Middle frontal gyrus (tissue), 1 donor: ENCODE results near the gene ARL6IP1.
A peak's percentile ranks its signal among the peaks of the same experiment; 100 is the strongest.

Source experiments
- DNase-seq: peaks from one replicate; pipeline ENCODE4 v3.0.0-alpha.2; 2015; ENCODE audit warnings: low spot score; ENCODE audit errors: extremely low spot score

The ARL6IP1 gene

GRCh38 chr16:18801145-18801972, at the start of gene ARL6IP1:
Gene ARL6IP1, minus strand, starts transcription at chr16:18801549. Its CDS starts 83 bp downstream, at chr16:18801466.
- peak; percentile 99 for DNase-seq

DNA sequence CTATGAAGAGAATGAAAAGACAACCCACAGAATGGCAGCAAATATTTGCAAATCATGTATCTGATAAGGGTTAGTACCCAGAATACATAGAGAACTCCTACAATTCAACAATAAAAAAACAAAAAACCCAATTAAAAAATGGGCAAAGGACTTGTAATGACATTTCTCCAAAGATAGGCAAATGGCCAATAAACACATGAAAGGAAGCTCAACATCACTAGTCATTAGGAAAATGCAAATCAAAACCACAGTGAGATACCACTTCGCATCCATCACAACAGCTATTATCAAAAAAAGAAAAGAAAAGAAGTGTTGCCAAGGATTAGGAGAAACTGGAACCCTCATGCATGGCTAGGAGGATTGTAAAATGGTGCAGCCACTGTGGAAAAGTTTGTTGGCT, 45.1 kb upstream of the ARL6IP1 start:
- DNase-seq = no peak

- DNase-seq = no peak
Observed at GRCh38 chr16:18842565-18842964, 41.2 kb upstream of the ARL6IP1 start.

- DNase-seq = no peak
Observed at GRCh38 chr16:18841833-18842525, 40.6 kb upstream of the ARL6IP1 start.

- DNase-seq = no peak
Observed at GRCh38 chr16:18839555-18839954, 38.2 kb upstream of the ARL6IP1 start.

DNA sequence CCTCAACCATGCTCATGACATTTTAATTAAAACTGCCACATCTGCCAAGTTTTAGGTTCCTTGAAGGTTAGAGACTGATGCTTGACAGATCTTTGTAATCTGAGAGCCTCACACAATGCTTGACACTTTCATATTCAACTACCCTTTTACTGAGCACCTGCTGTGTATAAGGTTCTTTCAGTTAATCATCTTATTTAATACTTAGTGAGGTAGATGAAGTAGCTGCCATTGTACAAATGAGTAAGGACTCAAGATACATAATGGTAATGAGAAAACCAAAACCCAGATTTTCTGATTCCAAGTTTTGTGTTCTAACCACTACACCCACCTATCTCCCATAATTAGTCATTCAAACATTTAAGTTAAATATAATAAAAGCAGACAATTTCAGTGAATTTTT, 35.4 kb upstream of the ARL6IP1 start:
- no peak for DNase-seq

- DNase-seq = no peak
Observed at GRCh38 chr16:18834864-18835263, 33.5 kb upstream of the ARL6IP1 start.

DNA sequence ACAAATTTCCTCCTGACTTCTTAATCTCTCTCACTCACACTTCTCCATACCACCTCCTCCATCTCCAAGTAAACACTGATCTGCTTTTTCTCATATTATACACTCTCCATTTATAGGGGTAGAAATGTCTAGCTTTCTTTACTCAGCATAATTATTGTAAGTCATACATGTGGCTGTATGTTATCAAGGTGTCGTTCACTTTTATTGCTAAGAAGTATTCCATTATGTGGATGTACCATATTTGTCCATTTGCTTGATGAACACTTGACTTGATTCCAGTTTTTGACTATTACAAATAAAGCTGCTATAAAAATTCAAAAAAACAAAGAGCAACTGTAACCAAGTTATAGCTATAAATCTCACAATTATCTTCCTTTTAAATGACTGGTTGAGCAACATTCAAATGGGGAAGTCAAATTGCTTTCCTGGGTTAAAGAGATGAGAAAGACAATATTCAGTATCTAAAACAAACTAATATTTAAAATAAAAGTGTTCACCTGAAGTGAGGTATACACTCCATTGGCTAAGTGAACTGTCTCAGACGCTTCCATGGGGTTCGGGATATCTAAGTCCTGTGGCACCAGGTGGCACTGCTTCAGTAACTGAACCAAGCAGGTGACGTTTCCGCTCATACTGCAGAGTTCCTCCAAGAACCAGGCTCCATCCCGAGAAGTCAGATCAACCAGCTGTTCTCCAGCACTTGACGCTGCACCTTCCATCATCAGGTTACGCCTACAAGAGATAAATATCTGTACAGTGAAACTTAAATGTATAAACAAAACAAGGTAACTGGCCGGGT, 32.6 kb upstream of the ARL6IP1 start:
- DNase-seq = no peak

DNA sequence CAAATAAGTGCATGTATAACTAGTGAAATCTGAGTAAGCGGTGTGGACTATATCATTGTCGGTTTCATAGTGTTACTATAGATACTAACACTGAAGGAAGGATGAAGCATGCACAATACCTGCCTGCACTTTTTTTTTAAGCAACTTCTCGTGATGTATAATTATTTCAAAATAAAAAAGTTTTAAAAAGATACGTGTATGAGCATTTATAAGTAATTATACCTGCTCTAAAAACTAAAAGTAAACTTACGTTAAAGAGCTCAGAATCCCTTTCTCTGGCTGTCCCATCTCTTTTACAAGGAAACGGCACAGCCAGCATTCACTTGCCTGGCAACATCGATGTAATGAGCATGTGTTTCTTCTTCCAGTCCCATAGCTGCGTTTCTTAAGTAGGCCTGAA, 31.3 kb upstream of the ARL6IP1 start:
- DNase-seq = no peak

- DNase-seq = no peak
Observed at GRCh38 chr16:18832006-18832405, 30.7 kb upstream of the ARL6IP1 start.

- DNase-seq = no peak
Observed at GRCh38 chr16:18829251-18829650, 27.9 kb upstream of the ARL6IP1 start.

DNA sequence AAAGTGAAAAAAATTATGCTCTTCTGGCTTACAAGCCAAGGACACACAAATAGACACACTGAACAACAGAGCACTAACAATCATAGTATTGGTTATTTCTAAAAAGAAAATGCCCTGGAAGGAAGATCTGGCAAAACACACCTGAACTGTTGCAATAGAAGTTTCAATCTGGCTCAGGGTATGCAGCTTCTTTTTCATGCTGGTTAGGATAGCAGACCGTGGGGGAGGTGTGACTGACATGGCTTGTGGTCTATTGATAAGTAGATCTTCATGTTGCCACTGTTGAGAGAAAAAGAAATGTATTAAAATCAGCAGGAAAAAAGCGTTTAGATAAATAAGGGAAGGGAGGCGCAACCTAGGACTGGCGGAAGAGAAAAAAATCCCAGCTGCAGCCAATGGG, 26.5 kb upstream of the ARL6IP1 start:
- no peak for DNase-seq

GRCh38 chr16:18816286-18816685, 14.9 kb upstream of the ARL6IP1 start:
- DNase-seq = no peak

GRCh38 chr16:18811925-18812324, 10.6 kb upstream of the ARL6IP1 start:
- DNase-seq = no peak

DNA sequence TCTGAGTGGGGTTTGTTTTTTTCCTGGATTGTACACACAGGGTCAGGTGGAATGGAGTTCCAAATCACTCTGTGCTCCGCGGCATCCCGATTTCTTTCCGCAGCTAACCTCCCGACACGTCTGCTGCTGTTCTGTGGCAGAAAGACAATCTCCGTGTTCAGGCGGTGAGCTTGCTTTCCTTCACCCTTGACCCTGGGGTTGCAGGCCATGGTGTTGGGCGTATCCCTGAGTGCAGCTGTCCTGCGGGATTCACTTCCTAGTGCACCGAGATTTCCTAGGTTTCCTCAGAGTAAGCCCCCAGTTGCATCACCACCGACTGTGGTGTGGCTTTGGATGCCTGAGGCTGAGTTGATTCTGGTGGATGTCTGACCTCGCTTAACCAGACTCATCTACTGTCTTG, 7.8 kb upstream of the ARL6IP1 start:
- DNase-seq = no peak

- DNase-seq = no peak
Observed at GRCh38 chr16:18805257-18805773, 4.0 kb upstream of the ARL6IP1 start.

- DNase-seq = no peak
Observed at GRCh38 chr16:18804540-18804939, 3.2 kb upstream of the ARL6IP1 start.

- DNase-seq = no peak
Observed at GRCh38 chr16:18803569-18804462, 2.5 kb upstream of the ARL6IP1 start.

DNA sequence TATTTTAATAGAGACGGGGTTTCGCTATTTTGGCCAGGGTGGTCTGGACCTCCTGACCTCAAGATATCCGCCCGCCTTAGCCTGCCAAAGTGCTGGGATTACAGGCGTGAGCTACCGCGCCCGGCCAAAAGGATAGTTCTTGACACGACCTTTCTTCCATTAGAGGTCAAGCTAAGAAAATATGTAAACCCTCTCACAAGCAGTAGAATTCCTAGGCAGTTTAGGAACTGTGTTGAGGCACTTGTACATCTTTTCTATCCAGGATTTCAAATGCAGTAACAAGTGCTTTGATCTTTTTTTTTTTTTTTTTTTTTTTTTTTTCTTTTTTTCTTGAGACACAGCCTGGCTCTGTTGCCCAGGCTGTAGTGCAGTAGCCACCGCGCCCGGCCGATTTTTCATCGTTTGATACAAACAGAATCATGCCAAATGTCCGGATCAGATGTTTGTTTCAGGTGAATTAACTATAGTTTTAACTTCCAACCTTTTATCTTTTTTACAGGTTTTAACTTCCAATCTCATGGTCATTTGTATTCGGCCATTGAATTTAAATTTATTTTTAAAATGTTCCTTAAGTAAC, 1.5 kb upstream of the ARL6IP1 start:
- DNase-seq = no peak

GRCh38 chr16:18800775-18801144, 589 bp downstream of the ARL6IP1 start:
- no peak for DNase-seq
